Measurements from ENCODE around the gene SLC2A13. TPM values are rescaled to one million over a fixed set of nuclear protein-coding genes. Genes with fewer than 3 reads are reported as not detected.

The SLC2A13 gene
- total and polyA plus RNA-seq, 3 donors from 2014 or later, result 3.3 to 19.8 (median 18.0) TPM

DNA sequence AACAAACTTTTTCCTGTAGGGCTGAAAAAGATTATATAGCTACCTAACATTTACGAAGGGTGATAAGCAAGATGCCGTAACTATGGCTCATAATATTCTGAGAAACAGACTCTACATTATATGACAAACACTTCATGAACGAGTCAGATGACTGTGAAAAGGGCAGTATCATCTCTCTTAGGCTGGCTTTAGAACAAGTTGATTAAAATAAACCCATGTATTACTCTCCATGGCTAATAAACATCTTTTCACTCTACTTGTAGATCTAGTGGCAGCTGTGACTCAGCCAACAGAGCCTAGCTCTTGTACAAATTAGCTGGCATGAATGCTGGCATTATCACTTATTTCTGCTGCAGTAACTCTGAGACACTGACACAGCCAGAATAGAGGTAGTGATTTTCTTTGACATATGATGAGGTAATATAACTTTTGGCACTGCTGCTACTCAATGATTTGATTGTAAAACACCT, 47.1 kb downstream of the SLC2A13 start:
- no peaks in the 10 kb centered on the region for H3K27me3 ChIP-seq
- TF ChIP-seq POLR2A (IDR thresholded peaks at IDR 0.05), result no peak
- TF ChIP-seq, protein P1, sequence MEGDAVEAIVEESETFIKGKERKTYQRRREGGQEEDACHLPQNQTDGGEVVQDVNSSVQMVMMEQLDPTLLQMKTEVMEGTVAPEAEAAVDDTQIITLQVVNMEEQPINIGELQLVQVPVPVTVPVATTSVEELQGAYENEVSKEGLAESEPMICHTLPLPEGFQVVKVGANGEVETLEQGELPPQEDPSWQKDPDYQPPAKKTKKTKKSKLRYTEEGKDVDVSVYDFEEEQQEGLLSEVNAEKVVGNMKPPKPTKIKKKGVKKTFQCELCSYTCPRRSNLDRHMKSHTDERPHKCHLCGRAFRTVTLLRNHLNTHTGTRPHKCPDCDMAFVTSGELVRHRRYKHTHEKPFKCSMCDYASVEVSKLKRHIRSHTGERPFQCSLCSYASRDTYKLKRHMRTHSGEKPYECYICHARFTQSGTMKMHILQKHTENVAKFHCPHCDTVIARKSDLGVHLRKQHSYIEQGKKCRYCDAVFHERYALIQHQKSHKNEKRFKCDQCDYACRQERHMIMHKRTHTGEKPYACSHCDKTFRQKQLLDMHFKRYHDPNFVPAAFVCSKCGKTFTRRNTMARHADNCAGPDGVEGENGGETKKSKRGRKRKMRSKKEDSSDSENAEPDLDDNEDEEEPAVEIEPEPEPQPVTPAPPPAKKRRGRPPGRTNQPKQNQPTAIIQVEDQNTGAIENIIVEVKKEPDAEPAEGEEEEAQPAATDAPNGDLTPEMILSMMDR (IDR thresholded peaks at IDR 0.05), result no peak
- peaks cover 9% of the 10 kb centered on the region for H3K4me1 ChIP-seq
- H3K36me3 ChIP-seq (ENCODE audit: low read depth, missing control alignments), result no peaks in the 10 kb centered on the region
- H3K9me3 ChIP-seq, result no peaks in the 10 kb centered on the region
- no peak overlapping the region for H3K27ac ChIP-seq
- no peak overlapping the region for H3K4me3 ChIP-seq
- intact Hi-C loops (cut with DNase I; ENCODE audit: low total_unique reads), result no loop called here
- 79 to 86% methylated on average over 3 of the region's 3 CpGs for WGBS, 2 donors
- DNase-seq, result no peak

DNA sequence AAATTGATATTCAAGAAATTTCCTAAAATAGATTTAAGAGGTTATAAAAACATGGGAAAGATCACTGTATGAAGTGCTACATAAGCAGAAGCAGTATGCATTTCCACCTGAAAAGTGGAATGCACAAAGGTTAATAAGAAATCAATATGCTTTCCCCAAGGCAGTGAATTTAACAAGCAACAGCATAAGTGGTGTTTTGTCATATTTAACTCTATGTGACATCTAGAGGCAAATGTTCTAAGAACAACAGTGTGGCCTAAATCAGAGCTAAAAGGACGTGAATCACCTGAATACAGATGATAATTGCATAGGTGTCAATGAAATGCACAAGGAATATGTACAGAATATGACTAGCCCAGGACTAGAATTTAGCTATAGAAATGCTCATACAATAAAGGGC, 49.5 kb downstream of the SLC2A13 start:
- H3K27me3 ChIP-seq, result no peaks in the 10 kb centered on the region
- intact Hi-C loops (cut with DNase I; ENCODE audit: low total_unique reads), result no loop called here
- no peak for DNase-seq
- peaks cover 9% of the 10 kb centered on the region for H3K4me1 ChIP-seq
- no peaks in the 10 kb centered on the region for H3K36me3 ChIP-seq (ENCODE audit: low read depth, missing control alignments)
- no peak for TF ChIP-seq POLR2A (IDR thresholded peaks at IDR 0.05)
- TF ChIP-seq, protein P1 (IDR thresholded peaks at IDR 0.05), result no peak
- H3K4me3 ChIP-seq, result no peak overlapping the region
- no peaks in the 10 kb centered on the region for H3K9me3 ChIP-seq
- WGBS, 2 donors, result 88 to 91% methylated on average over 1 of the region's 1 CpG
- H3K27ac ChIP-seq, result no peak overlapping the region

DNA sequence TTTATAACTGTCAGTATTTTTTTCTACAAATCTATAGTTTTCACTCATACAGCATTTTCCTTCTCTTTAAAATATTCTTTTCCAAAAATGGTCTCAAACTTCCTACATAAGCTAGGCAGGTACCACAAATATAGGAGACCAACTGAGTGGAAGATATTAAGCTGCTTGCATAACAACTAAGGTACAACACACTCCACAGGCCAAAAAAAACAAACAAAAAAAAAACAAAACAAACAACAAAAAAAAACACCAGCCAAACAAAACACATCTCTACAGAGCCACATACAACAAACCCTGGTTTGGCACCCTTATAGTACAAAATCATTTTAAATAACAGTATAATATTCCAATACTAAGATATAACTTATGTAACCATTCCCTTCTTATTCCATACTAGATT, 50.1 kb downstream of the SLC2A13 start:
- H3K4me1 ChIP-seq, result peaks cover 9% of the 10 kb centered on the region
- TF ChIP-seq, protein P1 (IDR thresholded peaks at IDR 0.05), result no peak
- intact Hi-C loops (cut with DNase I; ENCODE audit: low total_unique reads), result no loop called here
- H3K36me3 ChIP-seq (ENCODE audit: low read depth, missing control alignments), result no peaks in the 10 kb centered on the region
- no peaks in the 10 kb centered on the region for H3K27me3 ChIP-seq
- no peak overlapping the region for H3K4me3 ChIP-seq
- no peaks in the 10 kb centered on the region for H3K9me3 ChIP-seq
- no peak overlapping the region for H3K27ac ChIP-seq
- no peak for DNase-seq

DNA sequence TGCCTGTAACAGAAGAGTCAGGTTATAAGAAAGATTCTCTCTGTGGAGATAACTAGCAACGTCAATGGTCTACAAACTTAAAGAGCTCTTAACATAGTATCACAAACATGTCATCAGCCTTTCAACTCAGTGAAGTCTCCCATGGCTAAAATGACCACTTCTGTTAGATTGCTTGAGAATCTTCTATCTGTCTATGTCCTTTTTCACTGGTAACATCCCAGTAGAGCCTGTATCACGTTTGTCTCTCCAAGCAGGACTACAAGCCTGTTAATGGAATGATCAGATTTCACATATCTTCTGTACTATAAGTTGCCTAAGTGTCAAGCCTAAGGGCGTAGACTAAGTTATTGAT, 50.7 kb downstream of the SLC2A13 start:
- Histone ChIP-seq H3K27ac (no peak overlapping the region), H3K9me3 (no peaks in the 10 kb centered on the region), H3K4me1 (peaks cover 9% of the 10 kb centered on the region), H3K4me3 (no peak overlapping the region), H3K27me3 (no peaks in the 10 kb centered on the region), H3K36me3 (ENCODE audit: low read depth, missing control alignments) (no peaks in the 10 kb centered on the region)
- intact Hi-C loops (cut with DNase I; ENCODE audit: low total_unique reads), result no loop called here
- 57 to 63% methylated on average over 3 of the region's 3 CpGs for WGBS, 2 donors
- no peak for TF ChIP-seq POLR2A (IDR thresholded peaks at IDR 0.05)
- TF ChIP-seq, protein P1 (IDR thresholded peaks at IDR 0.05), result no peak
- no peak for DNase-seq

DNA sequence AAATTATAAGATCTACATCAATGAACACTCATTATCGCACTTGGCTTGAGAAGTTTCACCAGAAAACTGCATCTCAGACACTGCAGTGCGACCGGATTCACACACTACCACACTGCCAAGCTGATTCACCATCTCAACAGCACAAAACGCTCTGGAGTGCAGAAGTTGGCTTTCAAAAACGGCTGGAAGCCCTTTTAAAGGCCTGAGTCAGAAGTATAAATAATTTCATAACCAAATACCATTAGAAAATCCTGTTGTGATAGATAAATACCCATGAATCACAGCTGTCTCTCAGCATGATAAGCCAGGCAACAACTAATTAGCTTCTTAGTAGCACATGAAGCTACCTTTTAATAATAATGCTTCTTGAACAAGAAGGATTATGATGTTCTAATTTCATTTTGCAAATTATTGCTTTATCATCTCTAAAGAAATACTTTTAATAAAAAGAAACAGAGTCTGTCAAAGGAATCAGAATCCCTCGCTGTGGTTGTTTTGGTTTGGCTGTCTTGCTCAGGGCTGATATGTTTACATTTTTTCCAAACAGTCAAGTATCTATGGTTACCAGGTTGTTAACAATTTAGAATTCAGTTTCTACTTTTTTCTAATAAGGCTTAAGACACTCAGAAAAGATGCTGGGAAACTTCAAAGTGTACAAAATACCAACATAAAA, 51.2 kb downstream of the SLC2A13 start:
- Histone ChIP-seq H3K4me3 (no peak overlapping the region), H3K9me3 (no peaks in the 10 kb centered on the region), H3K27me3 (no peaks in the 10 kb centered on the region), H3K27ac (no peak overlapping the region), H3K4me1 (peaks cover 9% of the 10 kb centered on the region), H3K36me3 (ENCODE audit: low read depth, missing control alignments) (no peaks in the 10 kb centered on the region)
- DNase-seq, result peak; percentile 26
- intact Hi-C loops (cut with DNase I; ENCODE audit: low total_unique reads), result no loop called here
- TF ChIP-seq POLR2A (IDR thresholded peaks at IDR 0.05), result no peak
- TF ChIP-seq, protein P1 (IDR thresholded peaks at IDR 0.05), result no peak
- WGBS, 2 donors, result 43 to 48% methylated on average over 6 of the region's 6 CpGs

Data from testis (tissue), 3 donors.